GM23338 (cell line): Measurements from ENCODE around the gene TRDMT1. TPM values are rescaled to one million over a fixed set of nuclear protein-coding genes. Genes with fewer than 3 reads are reported as not detected.

Experiments
- ATAC-seq: fragments of 200-7000 bp; cut with Tn5 transposase; 3 replicates; pipeline ENCODE4 v1.9.1; 2020
- DNase-seq: peaks from one replicate; pipeline ENCODE4 v3.0.0-alpha.2; 2015; ENCODE audit warnings: low spot score
- H2AFZ ChIP-seq: fragments of 200-600 bp; sonication (generic); 2 replicates; pipeline ENCODE4 v1.8.0; 2016; ENCODE audit warnings: antibody characterized with exemption, mild to moderate bottlenecking, moderate library complexity
- H3F3A ChIP-seq: fragments of 200-600 bp; sonication (generic); replicated peaks from 2 replicates; pipeline ENCODE4 v1.8.0; 2017; ENCODE audit warnings: antibody characterized with exemption, mixed run types, low read depth
- H3K27ac ChIP-seq: fragments of 200-600 bp; sonication (generic); 2 replicates; pipeline ENCODE4 v1.6.1; 2016; ENCODE audit warnings: low read depth
- H3K27me3 ChIP-seq: fragments of 200-600 bp; sonication (generic); 2 replicates; pipeline ENCODE4 v1.8.0; 2016; ENCODE audit warnings: mild to moderate bottlenecking, mixed run types, moderate library complexity; ENCODE audit not compliant: insufficient read depth
- H3K36me3 ChIP-seq: fragments of 200-600 bp; sonication (generic); 2 replicates; pipeline ENCODE4 v1.8.0; 2016; ENCODE audit warnings: mild to moderate bottlenecking; ENCODE audit not compliant: insufficient read depth
- H3K4me1 ChIP-seq: fragments of 200-600 bp; sonication (generic); 2 replicates; pipeline ENCODE4 v1.8.0; 2016; ENCODE audit warnings: mild to moderate bottlenecking, moderate library complexity; ENCODE audit not compliant: insufficient read depth
- H3K4me2 ChIP-seq: fragments of 200-600 bp; sonication (generic); 2 replicates; pipeline ENCODE4 v1.7.1; 2017; ENCODE audit warnings: mixed run types
- H3K4me3 ChIP-seq: fragments of 200-600 bp; sonication (generic); 2 replicates; pipeline ENCODE4 v1.6.1; 2016; ENCODE audit warnings: mixed run types
- H3K79me2 ChIP-seq: fragments of 200-600 bp; sonication (generic); replicated peaks from 2 replicates; pipeline ENCODE4 v1.8.0; 2017; ENCODE audit warnings: mild to moderate bottlenecking; ENCODE audit not compliant: insufficient read depth
- H3K9me2 ChIP-seq: fragments of 200-600 bp; sonication (generic); 2 replicates; pipeline ENCODE4 v1.8.0; 2017; ENCODE audit not compliant: insufficient read depth
- H4K20me1 ChIP-seq: fragments of 200-600 bp; sonication (generic); replicated peaks from 2 replicates; pipeline ENCODE4 v1.8.0; 2017; ENCODE audit warnings: mild to moderate bottlenecking; ENCODE audit not compliant: insufficient read depth
- H3K27ac Mint-ChIP-seq: 2 replicates; pipeline ENCODE4 v1.8.0; 2020; ENCODE audit warnings: inconsistent platforms, mild to moderate bottlenecking, moderate library complexity, mixed read lengths
- H3K27me3 Mint-ChIP-seq: 3 replicates; pipeline ENCODE4 v1.8.0; 2022; ENCODE audit warnings: low read depth, mild to moderate bottlenecking, moderate library complexity, mixed read lengths, inconsistent platforms; ENCODE audit not compliant: insufficient read depth, poor library complexity
- H3K36me3 Mint-ChIP-seq: 3 replicates; pipeline ENCODE4 v1.8.0; 2021; ENCODE audit warnings: low read depth, mild to moderate bottlenecking, inconsistent platforms, moderate library complexity, mixed read lengths
- H3K4me1 Mint-ChIP-seq: 3 replicates; pipeline ENCODE4 v1.8.0; 2020; ENCODE audit warnings: mild to moderate bottlenecking, inconsistent platforms, mixed read lengths
- H3K4me3 Mint-ChIP-seq: 3 replicates; pipeline ENCODE4 v1.8.0; 2021; ENCODE audit warnings: moderate library complexity, mild to moderate bottlenecking, inconsistent platforms, mixed read lengths
- H3K9me3 Mint-ChIP-seq: 3 replicates; pipeline ENCODE4 v1.8.0; 2020; ENCODE audit warnings: moderate library complexity, mild to moderate bottlenecking, inconsistent platforms, mixed read lengths
- CREB1 ChIP-seq: fragments of 250-450 bp; sonication (Bioruptor Pico); IDR thresholded peaks from 2 replicates; pipeline ENCODE4 v1.5.0; 2020; ENCODE audit warnings: low read depth, mild to moderate bottlenecking, moderate library complexity
- CTCF ChIP-seq, 2 experiments: fragments of 200-600 bp in 1 of 2; sonication (generic) in 1 of 2; conservative IDR thresholded peaks; 2 replicates each; pipeline versions ENCODE4 v1.5.1 to v1.6.1; 2016 to 2017; ENCODE audit warnings: antibody characterized with exemption in 2 of 2, low read depth in 2 of 2, mild to moderate bottlenecking in 2 of 2, moderate library complexity in 1 of 2
- ETS1 ChIP-seq: IDR thresholded peaks from 2 replicates; pipeline ENCODE4 v1.6.1; 2016; ENCODE audit warnings: antibody characterized with exemption
- EZH2phosphoT487 ChIP-seq: fragments of 200-600 bp; sonication (generic); IDR thresholded peaks from one replicate; pipeline ENCODE4 v1.8.1; 2018; ENCODE audit warnings: antibody characterized with exemption; ENCODE audit not compliant: unreplicated experiment
- NANOG ChIP-seq: IDR thresholded peaks from 2 replicates; pipeline ENCODE4 v1.6.1; 2016; ENCODE audit warnings: antibody characterized with exemption, borderline replicate concordance
- POLR2AphosphoS5 ChIP-seq: IDR thresholded peaks from 2 replicates; pipeline ENCODE4 v1.6.1; 2016; ENCODE audit warnings: antibody characterized with exemption, low read depth
- STAT1 ChIP-seq: IDR thresholded peaks from one replicate; pipeline ENCODE4 v1.6.1; 2016; ENCODE audit warnings: antibody characterized with exemption; ENCODE audit not compliant: unreplicated experiment
- ZNF114 ChIP-seq: fragments of 250-450 bp; sonication (Bioruptor Pico); IDR thresholded peaks from 2 replicates; pipeline ENCODE4 v1.5.0; 2020; ENCODE audit warnings: mild to moderate bottlenecking, moderate library complexity
- ZNF331 ChIP-seq: fragments of 250-450 bp; sonication (Bioruptor Pico); IDR thresholded peaks from 2 replicates; pipeline ENCODE4 v1.5.0; 2020; ENCODE audit warnings: low read depth, mild to moderate bottlenecking, moderate library complexity
- polyA plus RNA-seq: library from polyadenylated mRNA; unstranded; fragments of >200 nt; fragmentation: Nextera tagmentation; extraction: Ambion mirVana; gene quantifications from 2 replicates; pipeline ENCODE4 v1.2.1, GENCODE V29; 2016
- total RNA-seq: library from RNA; depleted of rRNA; stranded (reverse); fragments of >200 nt; shearing (Covaris generic); gene quantifications from 2 replicates; pipeline ENCODE4 v1.2.3, GENCODE V29; 2014

The TRDMT1 gene
- total and polyA plus RNA-seq, 2 experiments from 2014 or later: 16.0 to 37.7 TPM

GRCh38 chr10:17120694-17121093 is 80.8 kb downstream of the TRDMT1 start:
- Mint-ChIP-seq H3K27me3 (no peaks in the 10 kb centered on the region), H3K27ac (no peak overlapping the region), H3K4me3 (no peak overlapping the region), H3K9me3 (no peaks in the 10 kb centered on the region), H3K36me3 (no peaks in the 10 kb centered on the region), H3K4me1 (peaks cover 13% of the 10 kb centered on the region)
- DNase-seq (no peak), ATAC-seq (no peak)
- no peak overlapping the region for H3K4me2 ChIP-seq
- no peaks in the 10 kb centered on the region for H3K79me2 ChIP-seq
- no peaks in the 10 kb centered on the region for H4K20me1 ChIP-seq
- TF ChIP-seq NANOG: no peak
- no peak for TF ChIP-seq ETS1
- no peak for TF ChIP-seq CREB1 (CRISPR knock-in tag)
- no peak for TF ChIP-seq EZH2phosphoT487
- no peak for TF ChIP-seq STAT1
- no peaks in the 10 kb centered on the region for H3K9me2 ChIP-seq
- H3K4me3 ChIP-seq: no peak overlapping the region
- no peaks in the 10 kb centered on the region for H3K36me3 ChIP-seq
- H3K4me1 ChIP-seq: no peaks in the 10 kb centered on the region
- no peaks in the 10 kb centered on the region for H3K27me3 ChIP-seq
- no peaks in the 10 kb centered on the region for H3F3A ChIP-seq
- no peak overlapping the region for H3K27ac ChIP-seq
- H2AFZ ChIP-seq: no peak overlapping the region

GRCh38 chr10:17119845-17120244 is 81.6 kb downstream of the TRDMT1 start:
- H3K4me2 ChIP-seq: no peak overlapping the region
- Mint-ChIP-seq H3K27ac (no peak overlapping the region), H3K36me3 (no peaks in the 10 kb centered on the region), H3K4me3 (no peak overlapping the region), H3K27me3 (no peaks in the 10 kb centered on the region), H3K9me3 (no peaks in the 10 kb centered on the region), H3K4me1 (peaks cover 13% of the 10 kb centered on the region)
- no peaks in the 10 kb centered on the region for H3K79me2 ChIP-seq
- no peak for ATAC-seq
- no peak overlapping the region for H3K27ac ChIP-seq
- no peaks in the 10 kb centered on the region for H3K9me2 ChIP-seq
- no peaks in the 10 kb centered on the region for H3K27me3 ChIP-seq
- no peak overlapping the region; the same call in 1 of the 2 replicates for H2AFZ ChIP-seq
- DNase-seq: no peak
- no peaks in the 10 kb centered on the region for H4K20me1 ChIP-seq
- no peak overlapping the region for H3K4me3 ChIP-seq
- TF ChIP-seq CTCF (conservative IDR thresholded peaks at IDR 0.05; ENCODE audit: low read depth in 2 of 2): no peak
- TF ChIP-seq NANOG: no peak
- no peaks in the 10 kb centered on the region for H3K36me3 ChIP-seq
- no peaks in the 10 kb centered on the region for H3K4me1 ChIP-seq
- H3F3A ChIP-seq: no peaks in the 10 kb centered on the region

- Histone ChIP-seq H3K79me2 (no peaks in the 10 kb centered on the region), H3K4me1 (no peaks in the 10 kb centered on the region), H2AFZ (peak overlapping the region; percentile 72; the same call in 1 of the 2 replicates), H4K20me1 (no peaks in the 10 kb centered on the region), H3K27me3 (no peaks in the 10 kb centered on the region), H3K4me2 (no peak overlapping the region), H3K4me3 (no peak overlapping the region), H3K9me2 (no peaks in the 10 kb centered on the region), H3K36me3 (no peaks in the 10 kb centered on the region), H3K27ac (no peak overlapping the region), H3F3A (no peaks in the 10 kb centered on the region)
- Mint-ChIP-seq H3K27me3 (no peaks in the 10 kb centered on the region), H3K4me1 (no peaks in the 10 kb centered on the region), H3K27ac (no peak overlapping the region), H3K4me3 (no peak overlapping the region), H3K9me3 (no peaks in the 10 kb centered on the region), H3K36me3 (no peaks in the 10 kb centered on the region)
- no peak for DNase-seq
- ATAC-seq: no peak
- TF ChIP-seq POLR2AphosphoS5 (no peak), ZNF331 (no peak), NANOG (no peak), ZNF114 (CRISPR knock-in tag) (no peak), EZH2phosphoT487 (no peak)
Observed at GRCh38 chr10:17116193-17116592, 85.3 kb downstream of the TRDMT1 start.
